ENCODE results near the gene NSD1. TPM values are rescaled to one million over a fixed set of nuclear protein-coding genes. Genes with fewer than 3 reads are reported as not detected.
"Not testable (repeated sequence)": the region's sequence is repeated elsewhere in the genome, so short reads cannot be mapped to it uniquely, and the experiment has no call there.

Gene NSD1
- total RNA-seq, 1 donor from 2014 or later = 82.1 TPM

DNA sequence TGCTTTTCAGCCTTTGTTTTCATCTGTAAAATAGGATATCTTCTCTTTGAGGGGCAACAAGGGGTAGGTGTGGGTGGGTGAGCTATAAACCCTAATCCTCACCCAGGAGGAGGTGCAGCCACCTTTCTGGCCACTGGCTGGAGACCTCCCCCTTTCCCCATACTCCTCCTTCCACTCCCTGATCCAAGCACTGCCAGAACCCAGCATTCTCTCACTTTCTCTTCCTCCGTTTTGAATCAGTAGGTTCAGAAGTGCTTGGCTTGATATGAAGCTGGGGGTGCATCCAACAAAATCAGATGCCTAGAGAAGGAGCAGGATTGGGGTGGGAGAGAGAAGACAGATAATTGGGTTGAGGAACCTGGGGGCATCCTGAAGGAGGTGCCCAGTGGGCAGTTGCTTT is 6.8 kb upstream of the NSD1 start:
- no peak for DNase-seq (ENCODE audit: low spot score)

DNA sequence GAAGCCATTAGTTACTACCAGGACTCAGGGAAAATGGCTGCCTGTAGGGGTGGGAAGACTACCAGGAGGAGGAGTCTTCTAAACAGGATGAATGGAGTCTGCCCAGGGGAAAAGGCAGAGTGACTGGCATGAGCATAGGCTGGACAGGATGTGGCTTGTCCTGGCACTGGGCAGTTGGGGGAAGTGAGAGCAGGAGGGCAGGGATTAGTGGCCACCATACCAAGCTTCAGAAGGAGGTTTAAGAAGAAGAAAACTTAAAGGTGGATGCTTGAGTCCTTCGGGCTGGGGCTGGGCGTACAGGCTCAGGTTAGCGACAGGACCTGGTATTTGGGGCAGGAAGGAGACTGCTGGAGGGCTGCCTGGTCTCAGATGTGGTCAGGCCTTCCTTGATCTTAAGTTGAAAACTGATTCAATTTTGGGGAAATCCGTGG is 5.0 kb upstream of the NSD1 start:
- DNase-seq (ENCODE audit: low spot score) = no peak

DNA sequence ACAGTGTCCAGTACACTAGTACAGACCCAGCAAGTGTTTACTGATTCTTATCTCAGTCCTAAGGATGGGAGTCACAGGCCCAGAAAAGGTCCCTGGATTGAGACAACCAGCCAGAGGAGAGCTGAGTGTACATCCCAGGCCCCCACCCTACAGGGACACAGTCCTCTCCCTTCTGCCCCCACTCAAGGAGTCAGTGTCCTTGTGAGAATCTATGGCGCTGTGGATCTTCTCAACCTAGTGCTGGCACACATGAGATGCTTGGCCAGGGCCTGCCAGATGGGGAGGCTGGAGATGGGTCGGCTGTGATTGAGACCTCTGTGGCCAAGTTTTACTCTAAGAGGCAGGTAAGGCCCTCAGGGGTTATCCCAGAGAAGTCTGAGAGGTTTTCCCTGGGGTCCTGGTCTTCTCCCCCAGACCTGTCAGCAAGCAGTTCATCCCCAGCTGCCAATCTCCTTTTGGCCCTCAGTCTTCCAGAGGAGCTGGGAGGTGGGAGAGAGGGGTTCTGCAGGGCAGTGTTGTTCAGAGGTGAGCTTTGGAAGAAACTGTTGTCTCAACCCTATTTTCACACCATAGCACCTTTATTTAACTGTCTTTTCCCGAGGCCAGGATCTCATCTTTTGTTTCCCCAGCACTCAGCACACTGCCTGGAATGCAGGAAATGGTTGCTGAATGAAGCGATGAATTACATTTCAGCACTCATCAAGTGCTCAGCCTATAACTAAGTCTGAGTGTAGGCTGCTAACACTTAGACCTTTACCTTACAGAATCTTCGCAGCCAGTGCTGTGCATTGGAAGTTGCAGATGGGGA is 3.2 kb upstream of the NSD1 start:
- no peak for DNase-seq (ENCODE audit: low spot score)

DNA sequence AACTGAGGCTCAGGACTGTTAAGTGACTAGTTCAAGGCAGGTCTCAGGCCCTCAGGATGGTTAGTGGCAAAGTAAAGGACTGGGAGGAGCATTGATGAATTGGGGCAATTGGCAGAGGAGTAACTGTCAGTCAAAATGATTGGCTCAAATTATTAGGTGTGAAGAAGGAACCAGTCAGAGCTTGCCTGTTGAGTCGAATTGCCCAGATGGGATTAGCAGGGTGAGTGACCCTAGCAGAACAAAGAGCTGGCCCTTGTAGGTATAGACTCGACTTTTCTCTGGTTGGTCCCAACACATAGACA is 2.6 kb upstream of the NSD1 start:
- no peak for DNase-seq (ENCODE audit: low spot score)

DNA sequence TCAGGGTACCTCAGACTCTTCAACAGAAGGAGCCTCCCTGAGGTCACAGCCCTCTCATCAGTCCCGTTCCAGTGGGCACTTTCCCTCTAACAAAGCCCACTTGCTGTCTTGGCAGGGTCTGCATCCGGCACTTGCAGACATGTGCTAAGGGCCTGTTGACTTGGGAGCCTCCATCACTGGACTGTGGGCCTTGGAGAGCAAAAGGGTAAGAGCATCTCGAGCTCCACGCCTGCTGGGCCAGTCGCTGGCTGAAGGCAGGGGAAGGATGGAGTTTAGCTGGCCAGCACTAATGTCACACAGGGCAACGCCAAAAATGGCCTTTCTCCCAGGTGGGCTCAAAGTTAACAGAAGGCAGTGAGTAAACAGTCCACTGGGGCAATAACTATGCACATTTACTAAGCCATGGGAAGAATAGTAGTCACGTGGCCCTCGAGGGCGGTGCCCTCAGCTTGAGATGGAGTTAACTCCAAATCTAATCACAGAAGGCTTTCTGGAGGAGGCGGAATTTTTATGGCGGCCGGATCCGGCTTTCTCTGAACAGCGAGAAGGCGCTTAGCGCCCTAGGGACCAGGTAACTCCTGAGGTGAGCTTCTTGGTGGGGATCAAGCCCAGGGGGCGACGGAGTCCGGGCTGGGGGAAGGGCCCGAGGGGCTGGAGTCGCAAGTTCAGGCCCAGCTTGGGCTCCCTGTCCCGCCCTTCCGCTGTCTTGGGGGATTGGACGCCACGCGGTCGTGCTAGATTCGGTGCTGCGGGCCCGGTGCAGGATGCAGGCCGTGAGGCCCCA is 2.0 kb upstream of the NSD1 start:
- DNase-seq (ENCODE audit: low spot score) = no peak

DNA sequence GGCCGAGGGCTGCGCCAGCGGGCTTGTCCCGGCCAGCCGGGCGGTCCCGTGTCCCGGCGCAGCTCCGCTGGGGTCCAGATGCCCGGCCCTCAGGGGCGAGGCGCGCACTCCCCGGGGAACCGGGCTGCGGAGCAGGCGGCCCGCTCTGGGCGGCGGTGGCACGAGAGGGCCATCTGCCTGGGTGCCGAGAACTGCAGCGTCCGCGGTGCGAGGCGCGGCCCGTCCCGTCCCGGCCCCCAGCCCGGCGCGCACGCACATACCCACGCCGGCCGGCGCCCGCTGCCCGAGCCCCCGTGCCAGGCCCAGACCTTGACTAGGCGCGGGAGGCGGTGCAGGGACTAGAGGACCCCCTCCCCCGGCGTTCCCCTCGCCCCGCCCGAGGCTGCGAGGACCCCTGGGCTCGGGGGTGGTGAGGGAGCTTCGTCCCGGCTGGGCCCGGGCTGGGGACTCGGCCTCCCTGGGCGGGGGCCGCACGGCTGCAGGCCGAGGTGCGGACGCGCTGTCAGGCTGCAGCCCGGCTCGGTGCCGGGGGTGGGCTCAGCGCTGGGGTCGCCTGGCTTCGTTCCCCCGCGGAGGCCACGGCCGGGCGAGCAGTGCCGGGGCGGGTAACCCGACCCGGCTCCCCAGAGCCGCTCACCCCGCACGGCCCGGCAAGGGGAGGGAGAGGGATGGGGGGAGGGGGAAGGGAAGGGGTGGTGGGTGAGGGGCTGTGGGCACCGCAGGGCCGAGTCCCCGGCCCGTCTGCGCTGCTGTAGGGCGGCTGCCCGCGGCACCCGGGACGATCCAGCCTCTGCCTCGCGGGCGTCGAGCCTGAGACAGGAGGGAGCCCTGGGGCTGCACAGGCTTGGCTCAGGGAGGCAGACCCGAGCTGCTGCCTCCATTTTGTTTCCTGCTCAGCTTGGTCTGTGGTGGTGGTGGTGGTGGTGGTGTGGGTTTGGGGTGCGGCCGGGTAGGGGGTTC is 1.2 kb upstream of the NSD1 start:
- DNase-seq (ENCODE audit: low spot score) = no peak

DNA sequence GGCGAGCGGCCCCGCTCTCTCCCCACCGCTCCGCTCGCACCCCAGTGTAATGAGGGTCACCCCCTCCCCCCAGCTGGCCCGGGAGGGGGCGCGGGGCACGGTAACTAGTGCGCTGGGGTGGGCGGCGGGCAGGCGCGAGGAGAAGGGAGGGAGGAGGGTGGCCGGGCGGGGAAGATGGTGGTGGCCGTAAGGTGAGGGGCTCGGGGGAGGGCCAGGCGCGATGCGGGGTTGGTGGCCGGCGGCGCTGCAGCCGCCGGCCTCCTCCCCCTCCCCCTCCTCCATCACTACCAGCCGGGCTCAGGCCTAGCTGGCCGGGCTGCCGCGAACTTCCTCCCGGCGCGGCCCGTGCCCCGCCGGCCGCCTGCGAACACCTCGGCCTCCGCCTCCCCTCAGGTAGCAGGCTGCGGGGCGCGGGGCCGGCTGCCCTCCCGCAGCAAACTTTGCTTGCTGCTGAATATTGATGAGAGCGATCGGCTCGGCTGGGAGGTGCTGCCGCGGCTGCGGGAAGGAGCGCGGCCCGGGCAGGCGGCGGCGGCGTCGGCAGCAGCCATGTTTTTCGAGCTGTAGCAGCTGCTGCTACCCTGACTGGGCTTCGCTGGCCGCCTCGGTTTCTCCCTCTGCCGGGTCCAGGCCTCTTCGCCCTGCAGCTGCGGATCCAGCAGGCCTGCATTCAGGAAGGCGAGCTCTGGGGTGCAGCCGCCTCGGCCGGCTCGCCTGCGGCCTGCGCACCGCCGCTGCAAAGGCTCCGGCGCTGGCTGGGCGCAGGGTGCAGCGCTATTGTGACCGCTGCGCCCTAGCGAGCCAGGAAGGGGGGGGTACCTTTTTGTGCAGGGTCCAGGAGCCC is 502 bp downstream of the NSD1 start:
- no peak for DNase-seq (ENCODE audit: low spot score)

DNA sequence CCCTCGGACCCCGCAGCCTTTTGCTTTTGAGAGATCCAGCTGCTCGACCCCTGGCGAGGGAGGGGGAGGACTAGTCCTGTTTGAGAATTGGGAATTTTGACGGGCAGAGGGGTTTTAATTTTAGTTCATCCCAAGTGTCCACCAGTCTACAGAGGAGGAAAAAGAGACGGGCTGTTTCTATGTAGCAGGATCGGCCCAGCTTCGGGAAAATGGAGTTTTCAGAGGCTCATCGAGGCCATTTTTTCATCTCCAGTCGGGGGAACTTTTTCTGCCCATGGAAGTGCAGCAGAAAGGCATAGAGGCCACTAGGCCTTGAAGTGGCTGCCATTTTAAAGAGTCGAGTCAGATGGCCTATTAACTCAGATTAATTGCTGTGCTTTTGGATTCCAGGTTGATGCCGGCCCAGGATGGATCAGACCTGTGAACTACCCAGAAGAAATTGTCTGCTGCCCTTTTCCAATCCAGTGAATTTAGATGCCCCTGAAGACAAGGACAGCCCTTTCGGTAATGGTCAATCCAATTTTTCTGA is 1.2 kb downstream of the NSD1 start:
- DNase-seq (ENCODE audit: low spot score) = no peak

DNA sequence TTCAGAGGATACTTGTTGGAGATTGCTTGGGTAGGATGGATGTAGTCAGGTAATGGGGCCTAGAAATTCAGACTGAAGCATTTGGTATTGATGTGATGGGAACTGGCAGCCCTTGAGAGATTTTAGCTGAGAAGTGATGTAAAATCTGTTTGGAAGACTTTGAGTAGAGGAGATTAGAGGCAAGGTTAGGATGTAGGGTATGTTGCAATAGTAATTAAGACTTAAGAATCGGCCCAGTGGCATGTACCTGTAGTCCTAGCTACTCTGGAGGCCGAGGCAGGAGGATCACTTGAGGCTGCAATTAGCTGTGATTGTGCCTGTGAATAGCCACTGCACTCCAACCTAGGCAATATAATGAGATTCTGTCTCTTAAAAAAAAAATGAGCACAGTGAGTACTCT is 6.7 kb downstream of the NSD1 start:
- DNase-seq (ENCODE audit: low spot score) = no peak

DNA sequence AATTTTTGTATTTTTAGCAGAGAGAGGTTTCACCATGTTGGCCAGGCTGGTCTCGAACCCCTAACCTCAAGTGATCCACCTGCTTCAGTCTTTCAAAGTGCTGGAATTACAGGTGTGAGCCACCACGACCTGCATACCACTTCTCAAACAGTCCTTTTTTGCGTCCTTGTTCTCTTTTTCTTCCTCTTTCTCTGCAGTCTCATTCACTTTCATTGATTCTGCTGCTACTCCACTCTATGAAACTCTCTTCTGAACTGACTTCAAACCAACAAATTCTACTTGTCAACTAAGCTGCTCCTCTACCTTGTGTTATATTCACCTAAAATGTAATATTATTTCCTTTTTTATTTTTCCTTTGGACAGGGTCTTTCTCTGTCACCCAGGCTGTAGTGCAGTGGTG is 7.9 kb downstream of the NSD1 start:
- DNase-seq (ENCODE audit: low spot score) = no peak

DNA sequence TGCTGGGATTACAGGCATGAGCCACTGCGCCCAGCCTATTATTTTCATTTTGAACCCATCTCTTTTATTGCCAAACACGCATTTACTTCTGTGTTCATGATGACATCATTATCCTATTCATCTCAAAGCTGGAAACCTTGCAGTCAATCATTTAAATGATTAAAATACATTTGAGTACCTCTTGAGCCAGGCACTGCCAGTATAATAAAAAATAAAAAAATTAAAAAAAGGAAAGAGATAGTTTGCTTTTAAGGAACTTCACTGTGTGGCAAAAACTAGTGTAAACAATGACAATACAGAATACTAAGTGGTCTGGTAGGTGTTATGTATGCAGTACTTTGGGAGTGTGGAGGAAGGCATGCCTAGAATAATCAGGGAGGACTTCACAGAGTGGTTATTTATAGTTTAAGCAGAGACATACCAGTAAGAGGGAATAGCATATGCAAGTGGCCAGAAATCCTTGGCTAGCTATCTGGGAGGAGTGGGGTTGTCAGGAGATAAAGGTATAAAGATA is 8.6 kb downstream of the NSD1 start:
- no peak for DNase-seq (ENCODE audit: low spot score)

DNA sequence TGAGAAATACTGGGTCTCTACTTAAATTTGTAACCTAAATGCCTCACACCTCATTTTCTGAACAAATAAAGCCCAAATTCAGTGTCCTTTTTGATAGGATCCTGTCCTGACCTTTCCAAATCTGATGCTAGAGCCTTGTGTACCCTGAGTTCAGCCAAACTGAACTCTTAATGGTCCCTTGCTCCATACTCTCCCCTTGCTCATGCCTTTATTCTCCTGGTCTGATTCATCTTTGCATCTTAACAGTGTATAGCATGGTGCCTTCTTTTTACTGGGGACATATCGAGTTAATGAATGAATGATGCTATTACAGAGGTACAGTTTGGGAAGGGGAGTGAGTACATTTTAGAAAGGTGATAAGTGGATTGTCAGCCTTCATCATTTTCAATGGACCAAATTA is 9.2 kb downstream of the NSD1 start:
- no peak for DNase-seq (ENCODE audit: low spot score)

DNA sequence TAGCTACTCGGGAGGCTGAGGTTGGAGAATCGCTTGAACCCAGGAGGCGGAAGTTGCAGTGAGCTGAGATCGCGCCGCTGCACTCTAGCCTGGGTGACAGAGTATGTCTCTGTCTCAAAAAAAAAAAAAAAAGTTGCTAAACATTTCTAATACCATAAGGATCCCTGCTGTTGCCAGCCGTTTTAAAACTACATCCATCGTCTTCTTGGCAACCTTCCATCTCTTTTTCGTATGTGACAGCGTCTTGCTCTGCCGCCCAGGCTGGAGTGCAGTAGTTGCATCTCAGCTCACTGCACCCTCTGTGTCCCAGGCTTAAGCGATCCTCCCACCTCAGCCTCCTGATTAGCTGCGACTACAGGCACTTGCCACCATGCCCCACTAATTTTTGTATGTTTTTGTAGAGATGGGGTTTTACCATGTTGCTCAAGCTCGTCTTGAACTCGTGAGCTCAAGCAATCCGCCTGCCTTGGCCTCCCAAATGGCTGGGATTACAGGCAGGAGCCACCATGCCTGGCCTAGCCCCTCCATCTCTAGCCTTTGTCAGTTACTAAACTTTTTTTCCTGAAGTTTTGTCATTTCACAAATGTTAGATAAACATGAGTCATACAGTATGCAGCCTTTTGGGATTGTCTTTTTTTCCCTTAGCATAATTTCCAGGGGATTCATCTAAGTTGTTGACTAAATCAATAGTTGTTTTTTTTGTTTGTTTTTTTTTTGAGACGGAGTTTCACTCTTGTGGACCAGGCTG is 13.5 kb downstream of the NSD1 start:
- DNase-seq (ENCODE audit: low spot score) = no peak

DNA sequence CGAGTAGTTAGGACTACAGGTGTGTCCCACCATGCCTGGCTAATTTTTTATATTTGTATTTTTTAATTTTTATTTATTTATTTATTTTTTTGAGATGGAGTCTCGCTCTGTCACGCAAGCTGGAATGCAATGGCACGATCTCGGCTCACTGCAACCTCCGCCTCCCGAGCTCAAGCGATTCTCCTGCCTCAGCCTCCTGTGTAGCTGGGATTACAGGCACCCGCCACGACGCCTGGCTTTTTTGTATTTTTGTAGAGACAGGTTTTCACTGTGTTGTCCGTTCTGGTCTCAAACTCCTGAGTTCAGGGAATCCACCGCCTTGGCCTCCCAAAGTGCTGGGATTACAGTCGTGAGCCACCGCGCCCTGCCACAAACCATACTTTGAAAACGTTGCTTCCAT is 16.5 kb downstream of the NSD1 start:
- DNase-seq (ENCODE audit: low spot score) = not testable (repeated sequence)

DNA sequence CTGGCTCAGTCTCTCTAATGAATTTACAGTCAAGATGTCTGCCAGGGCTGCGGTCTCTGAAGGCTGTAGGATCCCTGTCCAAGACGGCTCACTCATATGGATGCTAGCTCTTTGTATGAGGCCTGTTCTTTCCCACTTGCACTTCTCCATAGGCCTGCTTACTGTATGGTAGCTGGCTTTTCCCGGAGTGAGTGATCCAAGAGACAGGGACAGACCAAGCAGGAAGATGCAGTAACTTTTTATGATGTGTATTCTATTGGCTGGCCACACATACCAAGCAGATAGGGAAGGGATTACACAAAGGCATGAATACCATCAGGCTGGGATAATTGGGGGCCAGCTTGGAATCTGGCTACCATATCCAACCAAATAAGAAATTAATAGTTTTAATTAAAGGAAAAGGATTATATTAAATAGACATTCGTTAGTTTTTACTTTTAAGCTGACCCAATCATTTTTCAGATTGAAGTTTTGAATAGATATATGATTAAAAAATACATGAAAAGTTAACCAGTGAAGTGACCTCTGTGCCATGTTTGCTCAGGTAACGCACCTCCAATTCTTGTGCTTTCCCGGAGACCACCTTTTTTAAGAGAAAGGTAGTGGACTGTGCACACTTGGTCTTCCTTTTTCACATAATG is 20.6 kb downstream of the NSD1 start:
- DNase-seq (ENCODE audit: low spot score) = no peak

DNA sequence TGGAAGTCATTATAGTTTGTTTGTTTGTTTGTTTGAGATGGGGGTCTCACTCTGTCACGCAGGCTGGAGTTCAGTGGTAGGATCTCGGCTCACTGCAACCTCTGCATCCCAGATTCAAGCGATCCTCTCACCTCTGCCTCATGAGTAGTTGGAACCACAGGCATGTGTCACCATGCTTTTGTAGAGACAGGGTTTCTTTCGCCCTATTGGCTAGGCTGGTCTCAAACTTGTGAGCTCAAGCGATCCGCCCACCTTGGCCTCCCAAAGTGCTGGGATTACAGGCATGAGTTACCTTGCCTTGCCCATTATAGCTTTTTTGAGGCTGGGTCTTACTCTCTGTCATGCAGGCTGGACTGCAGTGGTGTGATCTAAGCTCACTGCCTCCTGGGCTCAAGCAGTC is 28.8 kb downstream of the NSD1 start:
- no peak for DNase-seq (ENCODE audit: low spot score)

DNA sequence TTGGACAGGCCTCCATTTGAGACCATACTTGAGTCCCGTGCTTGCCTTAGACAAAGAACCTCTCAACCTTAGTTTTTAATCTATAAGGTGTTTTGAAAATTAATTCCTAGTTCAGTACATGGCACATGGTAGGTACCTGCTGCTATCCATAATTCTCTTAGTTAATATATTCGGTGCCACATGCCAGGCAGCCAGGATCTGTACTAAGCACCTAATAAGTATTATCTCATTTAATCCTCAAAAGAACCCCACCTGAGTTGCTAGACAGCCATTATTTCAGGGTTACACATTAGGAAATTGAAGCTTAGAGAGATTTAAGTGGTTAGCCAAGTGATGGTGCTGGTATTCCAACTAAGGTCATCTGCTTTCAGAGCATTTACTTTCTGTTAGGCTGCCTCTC is 29.9 kb downstream of the NSD1 start:
- DNase-seq (ENCODE audit: low spot score) = no peak

DNA sequence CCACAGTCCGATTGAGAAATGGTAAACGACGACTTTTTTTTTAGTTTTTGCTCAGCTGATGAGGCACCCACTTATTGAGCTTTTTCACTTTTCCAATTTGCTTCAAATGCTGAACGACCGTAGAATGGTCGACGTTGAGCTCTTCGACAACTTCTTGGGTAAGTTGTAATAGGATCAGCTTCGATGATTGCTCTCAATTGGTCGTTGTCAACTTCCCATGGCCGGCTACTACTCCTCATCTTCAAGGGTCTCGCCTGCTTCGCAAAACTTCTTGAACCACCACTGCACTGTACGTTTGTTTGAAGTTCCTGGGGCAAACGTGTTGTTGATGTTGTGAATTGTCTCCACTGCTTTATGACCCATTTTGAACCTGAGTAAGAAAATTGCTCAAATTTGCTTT is 35.7 kb downstream of the NSD1 start:
- no peak for DNase-seq (ENCODE audit: low spot score)

DNA sequence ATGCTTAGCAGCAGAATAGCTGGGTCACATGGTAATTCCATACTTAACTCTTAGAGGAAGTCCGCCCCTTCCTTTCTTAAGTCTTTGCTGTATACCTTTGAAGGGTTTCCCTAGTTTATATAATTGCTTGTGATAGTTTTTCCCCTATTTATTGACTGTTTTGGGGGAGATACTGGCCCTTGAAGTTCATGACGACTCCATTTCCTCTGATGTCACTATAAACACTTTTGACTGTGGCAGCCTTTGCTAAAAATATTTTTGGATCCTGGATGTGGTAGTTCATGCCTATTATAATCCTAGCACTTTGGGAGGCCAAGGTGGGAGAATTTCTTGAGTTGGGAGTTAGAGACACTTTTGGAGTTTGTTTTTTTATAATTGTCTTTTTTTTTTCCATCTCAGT is 38.4 kb downstream of the NSD1 start:
- DNase-seq (ENCODE audit: low spot score) = no peak

DNA sequence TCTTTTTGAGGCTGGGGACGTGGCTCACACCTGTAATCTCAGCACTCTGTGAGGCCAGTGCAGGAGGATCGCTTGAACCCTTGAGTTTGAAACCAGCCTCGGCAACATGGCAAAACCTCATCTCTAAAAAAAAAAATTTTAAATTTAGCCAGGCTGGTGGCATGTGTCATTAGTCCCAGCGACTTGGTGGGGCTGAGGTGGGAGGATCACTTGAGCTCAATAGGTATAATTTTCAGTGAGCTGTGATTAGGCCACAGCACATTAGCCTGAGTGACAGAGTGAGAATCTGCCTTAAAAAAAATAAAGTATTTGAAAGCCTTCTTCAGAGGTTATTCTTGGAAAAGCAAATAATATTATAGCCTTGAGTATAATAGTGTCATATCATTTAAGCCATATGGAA is 41.8 kb downstream of the NSD1 start:
- no peak for DNase-seq (ENCODE audit: low spot score)
